Activated CD4-positive, alpha-beta T cell treated with anti-CD3 and anti-CD28 coated beads, Interleukin-2, Interleukin-4, amounts not matched to agents 100 ng/mL and 50 ng/mL, durations not matched to agents 16 hours and 8 hours (primary cell): ENCODE data around the gene NCAM2.

Experiments
- DNase-seq: peaks from one replicate; pipeline ENCODE4 v3.0.0-alpha.2; 2020; ENCODE audit warnings: low spot score

Gene NCAM2

DNA sequence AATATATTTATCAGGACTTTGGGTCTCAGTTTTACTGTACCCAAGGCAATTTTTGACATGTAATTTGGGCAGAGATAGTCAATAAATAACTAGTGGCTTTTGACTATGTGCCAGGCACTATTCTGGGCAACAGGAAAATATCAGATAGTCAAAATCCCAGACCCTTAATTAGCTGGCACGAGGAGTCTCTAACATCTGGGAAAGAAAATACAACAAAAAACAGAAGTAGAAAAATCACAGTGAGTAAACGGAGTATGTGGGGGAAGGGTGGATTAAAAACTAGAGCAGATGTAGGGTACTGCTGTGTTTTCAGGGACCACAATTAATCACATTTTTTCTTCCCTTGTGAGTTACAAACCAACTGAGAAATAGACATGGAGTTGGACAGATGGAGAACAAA lies 217.8 kb downstream of the NCAM2 start:
- DNase-seq: no peak

DNA sequence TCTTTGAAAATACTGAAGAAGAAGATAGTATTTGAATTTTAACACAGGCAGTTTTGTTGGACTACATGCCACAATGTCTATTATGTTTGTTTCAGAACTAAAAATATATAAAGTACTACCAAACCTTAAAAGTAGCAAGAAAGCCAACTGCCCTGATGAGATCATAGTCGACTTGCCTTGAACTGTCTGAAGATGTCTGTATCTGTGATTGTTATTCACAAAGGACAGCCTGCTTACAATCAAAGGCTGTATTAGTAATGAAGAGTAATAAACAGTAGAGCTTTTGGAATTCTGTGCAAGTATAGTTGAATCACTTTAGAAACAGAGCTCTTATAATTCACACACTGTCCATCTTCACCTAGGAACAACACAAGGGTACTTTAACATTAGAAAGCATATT lies 228.3 kb downstream of the NCAM2 start:
- DNase-seq: no peak

DNA sequence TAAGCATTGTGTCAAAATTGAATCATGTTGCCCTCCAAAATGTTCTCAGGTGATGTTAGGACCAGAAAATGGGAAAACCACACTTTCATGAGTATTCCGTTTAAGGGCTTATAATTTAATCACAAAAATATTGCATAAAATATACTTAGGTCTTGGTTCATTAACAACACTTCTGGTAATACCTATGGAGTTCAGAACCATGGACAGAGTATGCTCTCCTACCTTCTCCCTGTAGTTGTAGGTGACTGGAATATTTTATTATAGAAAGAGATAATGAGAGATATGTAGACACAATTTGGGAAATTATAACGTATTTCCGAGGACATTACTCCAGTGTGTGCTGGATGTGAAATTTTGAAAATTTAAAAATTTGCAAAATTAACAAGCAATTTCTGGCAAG lies 232.5 kb downstream of the NCAM2 start:
- no peak for DNase-seq

DNA sequence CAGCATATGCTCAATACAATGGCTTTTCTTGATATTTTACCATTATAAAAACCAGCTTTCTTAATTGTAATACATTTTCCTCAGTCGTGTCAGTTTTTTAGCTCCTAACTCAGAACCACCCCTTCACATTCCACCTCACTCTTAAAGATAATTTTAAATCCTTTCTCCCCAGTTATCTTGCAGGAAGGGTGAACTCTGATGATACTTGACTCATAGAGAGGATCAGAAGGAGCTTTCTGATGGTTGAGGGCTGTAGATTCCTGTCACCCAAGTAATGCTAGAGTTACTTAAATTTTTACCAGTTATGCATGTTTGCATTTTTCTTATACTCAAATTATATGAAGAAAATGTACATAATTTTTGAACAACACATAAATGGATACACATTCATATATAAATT lies 233.7 kb downstream of the NCAM2 start:
- no peak for DNase-seq

DNA sequence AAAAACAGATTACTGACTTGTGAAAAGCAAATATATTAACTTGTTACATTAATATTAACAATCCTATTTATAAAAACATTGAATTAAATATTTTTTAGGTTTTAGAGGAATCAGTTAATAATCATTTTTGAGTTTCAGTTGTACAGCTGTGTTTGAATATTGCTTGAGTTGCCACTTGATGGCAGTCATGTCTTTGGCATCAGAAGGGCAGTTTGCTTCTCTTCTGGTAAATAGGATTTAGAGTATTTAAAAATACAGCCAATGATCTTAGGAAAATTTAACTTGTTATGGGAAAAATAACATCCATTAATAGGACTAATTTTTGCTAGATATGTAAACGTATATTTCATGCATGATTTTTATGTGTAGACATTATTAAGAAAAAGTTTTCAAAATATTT lies 234.1 kb downstream of the NCAM2 start:
- no peak for DNase-seq

DNA sequence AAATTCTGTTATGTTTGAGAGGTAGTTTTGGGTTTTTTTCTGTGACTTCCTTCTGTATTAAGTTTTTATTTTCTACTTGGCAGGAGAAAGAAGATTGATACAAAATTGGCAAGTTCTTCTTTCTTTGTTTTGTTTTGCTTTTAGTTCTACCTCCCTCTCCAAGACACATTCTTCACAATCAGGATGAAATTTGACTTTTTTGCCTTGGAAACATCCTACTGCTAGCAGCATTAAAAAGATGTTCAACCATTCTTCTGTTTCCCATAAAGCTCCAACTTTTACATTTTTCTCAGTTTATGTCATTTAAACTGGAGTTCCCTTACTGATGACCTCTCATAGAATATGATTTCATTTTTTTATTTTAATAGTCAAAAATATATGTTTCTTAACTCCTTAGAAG lies 234.8 kb downstream of the NCAM2 start:
- no peak for DNase-seq

DNA sequence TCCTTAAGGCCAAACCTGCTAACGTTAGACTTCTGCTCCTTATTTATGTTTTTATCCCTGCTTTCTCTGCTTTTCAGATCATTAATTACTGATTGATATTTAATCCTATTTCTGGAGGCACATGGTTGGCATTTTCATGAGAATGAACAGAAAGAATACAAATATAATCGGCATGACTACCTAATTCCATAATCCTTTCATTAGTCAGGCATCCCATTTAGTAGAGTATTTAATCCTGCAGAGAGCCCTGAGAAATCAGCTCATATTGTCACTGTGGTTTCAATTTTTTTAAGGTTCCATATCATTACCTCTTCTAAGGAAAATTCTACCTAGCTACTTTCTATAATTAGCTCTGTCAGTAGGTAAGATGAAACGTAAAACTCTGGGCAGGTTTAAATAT lies 238.8 kb downstream of the NCAM2 start:
- DNase-seq: no peak

DNA sequence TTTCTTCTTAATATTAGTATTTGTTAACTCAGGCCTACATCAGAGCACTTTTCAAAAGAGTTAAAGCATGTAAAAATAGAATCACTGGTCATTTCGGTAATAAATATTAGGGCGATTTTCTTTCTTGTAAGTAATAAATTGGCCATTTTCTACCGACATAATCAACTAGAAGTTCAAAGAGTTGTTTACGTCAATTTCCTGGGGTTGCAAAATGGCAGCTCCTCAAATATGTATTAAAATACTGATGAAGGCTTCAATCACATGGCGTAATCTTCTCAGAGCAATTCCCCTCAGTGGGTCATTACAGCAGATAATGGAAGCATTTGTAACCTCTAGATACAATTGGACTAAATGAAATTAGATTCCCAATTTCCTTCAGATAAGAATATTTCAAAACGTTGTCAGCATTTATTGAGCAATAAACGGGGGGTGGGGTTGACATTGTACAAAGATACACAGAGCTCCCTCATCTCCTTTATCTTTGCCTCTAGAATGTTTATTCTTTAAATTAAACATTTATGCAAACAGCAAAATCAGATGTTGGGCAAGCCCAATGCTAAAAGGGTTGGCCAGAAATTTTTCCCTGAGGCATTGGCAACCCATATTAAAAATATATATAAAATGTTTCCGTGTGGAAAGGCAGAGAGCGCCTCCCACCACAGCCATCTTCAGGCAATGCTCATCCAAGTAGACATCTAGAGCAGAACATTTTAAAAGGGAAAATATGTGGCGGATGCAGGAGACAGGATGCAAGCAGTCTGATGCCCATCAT lies 240.6 kb downstream of the NCAM2 start:
- DNase-seq: no peak

DNA sequence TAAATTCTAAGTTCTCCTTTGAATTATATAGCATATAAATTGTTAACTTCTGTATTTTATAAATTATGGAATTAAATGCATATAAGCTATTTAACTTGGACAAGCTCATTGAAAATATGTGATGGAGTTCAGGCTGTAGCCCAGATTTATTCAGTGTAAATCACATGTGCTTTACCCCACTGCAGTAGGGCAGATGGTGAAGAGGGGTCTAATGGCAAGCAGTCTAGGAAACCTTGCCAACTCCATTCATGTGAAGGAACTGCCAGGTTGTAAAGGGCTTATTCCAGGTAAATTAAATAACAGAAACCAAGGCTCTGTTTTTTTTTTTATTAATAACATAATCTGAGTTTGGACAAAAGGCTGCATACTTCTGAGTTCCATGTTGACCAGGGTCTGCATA lies 243.2 kb downstream of the NCAM2 start:
- DNase-seq: no peak

DNA sequence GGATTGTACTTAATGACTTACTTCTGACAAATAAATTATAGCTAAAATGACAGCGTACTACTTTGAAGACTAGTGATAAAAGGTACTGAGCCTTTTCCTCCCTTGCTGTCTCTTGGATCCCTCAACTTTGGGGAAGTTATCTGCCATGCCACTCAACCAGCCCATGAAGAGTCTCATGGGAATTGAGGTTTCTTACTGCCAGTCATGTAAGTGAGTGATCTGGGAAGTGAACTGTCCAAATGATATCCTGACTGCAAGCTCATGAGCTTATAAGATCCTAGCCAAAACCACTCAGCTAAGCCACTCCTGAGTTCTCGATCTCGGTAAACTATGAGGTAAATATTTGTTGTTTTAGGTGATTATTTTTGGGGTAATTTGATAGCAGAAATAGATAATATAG lies 247.8 kb downstream of the NCAM2 start:
- DNase-seq: no peak

DNA sequence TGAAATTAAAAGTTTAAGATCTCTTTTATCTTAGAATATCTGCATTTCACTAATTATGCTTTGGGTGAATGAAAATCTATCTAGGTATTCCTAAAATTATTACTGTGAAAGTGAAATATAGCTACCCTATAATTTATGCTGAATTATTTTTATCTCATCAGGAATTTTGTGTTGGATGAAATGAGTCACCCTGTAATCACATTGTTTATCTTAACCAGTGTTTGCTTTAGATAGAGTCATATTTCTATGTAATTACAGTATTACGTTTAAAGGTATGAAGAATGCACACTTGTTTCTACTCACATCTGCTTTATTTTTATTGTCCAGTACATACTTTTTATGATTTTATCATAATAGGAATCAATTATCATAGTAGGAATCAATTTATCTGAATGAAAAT lies 249.2 kb downstream of the NCAM2 start:
- no peak for DNase-seq

DNA sequence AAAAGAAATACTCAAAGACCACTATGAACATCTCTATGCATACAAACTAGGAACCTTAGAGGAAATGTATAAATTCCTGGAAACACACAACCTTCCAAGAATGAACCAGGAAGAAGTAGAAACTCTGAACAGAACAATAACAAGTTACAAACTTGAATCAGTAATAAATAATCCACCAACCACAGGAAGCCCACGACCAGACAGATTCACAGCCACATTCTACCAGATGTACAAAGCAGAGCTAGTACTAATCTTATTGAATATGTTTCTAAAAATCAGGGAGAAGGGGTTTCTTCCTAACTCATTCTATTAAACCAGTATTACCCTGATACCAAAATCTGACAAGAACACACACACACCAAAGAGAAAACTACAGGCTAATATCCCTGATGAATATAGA lies 263.8 kb downstream of the NCAM2 start:
- no peak for DNase-seq

DNA sequence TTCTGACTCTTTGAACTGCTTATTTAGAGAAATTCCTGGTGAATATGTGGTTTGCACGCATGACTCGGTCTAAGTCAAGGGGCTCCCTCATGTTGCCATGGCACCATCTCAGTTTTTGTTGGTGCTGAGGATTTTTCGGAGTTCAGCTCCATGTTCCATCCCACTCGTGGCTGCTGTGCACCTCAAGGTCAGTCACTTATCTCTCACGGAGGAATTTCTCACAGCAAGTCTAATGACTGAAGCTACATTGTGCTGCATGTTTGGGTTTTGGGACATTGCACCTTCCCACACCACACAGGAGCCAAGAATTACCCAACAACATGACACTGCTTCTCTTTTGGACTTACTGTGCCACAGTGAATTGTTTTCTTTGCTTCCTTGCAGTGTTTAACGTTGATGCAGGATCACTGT lies 269.9 kb downstream of the NCAM2 start:
- no peak for DNase-seq

DNA sequence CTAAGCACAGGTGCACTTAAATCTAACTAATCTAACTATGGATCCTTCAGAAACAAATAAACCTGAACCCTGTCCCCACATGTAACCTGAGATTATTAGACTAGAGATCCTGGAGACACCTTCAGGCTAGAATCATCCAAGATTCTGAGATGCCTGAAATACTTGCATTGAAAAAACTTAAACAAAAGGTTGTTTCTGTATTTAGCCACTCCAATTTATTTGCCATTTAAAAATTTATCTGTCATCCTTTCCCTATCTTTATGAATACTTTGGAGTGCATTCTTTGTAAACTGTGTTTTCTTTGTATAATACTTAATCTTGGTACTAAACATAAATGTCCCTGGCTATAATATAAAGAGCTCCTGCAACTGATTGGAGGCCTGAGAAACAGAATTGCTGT lies 270.7 kb downstream of the NCAM2 start:
- DNase-seq: no peak

DNA sequence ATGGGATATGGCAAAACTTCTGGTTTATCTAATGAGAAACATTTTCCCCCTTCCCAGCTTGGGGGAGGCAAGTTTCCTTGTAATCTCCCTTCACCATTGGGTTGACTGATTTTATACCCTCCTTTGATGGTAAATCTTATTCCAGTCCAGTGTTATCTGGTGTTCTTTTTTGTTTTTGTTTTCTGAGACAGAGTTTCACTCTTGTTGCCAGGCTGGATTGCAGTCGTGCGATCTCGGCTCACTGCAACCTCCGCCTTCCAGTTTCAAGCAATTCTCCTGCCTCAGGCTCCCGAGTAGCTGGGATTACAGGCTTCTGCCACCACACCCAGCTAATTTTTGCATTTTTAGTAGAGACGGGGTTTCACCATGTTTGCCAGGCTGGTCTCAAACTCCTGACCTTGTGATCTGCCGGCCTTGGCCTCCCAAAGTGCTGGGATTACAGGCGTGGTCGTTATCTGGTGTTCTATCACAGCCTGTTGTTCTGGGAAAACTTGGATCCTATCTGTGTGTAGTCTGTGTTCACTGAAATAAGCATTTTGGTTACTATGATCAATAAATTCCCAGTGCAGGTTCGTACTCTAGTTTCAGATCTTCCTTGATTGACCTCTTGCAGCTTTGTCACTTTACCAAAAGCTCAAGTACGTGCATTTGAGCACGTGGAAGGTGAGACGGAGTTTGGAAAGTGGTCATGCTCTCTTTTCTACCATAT lies 281.1 kb downstream of the NCAM2 start:
- DNase-seq: no peak

DNA sequence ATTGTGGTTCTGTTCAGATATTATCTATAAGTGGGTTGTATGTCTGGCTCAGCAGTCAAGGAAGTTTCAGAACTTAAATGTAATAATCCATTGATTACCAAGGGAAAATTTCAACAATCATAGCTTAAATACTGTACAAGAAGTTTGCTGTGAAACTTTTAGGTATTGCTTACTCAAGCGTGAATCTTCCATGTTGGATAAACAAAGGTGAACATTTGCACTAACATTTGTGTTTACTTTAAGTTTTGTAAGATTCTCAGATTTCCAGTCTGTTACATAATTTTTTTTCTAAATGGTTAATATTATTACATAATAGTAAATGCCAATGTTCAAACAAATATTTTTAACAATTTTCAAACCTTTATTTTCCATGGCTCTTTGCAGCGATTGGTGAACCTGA lies 285.6 kb downstream of the NCAM2 start:
- no peak for DNase-seq

DNA sequence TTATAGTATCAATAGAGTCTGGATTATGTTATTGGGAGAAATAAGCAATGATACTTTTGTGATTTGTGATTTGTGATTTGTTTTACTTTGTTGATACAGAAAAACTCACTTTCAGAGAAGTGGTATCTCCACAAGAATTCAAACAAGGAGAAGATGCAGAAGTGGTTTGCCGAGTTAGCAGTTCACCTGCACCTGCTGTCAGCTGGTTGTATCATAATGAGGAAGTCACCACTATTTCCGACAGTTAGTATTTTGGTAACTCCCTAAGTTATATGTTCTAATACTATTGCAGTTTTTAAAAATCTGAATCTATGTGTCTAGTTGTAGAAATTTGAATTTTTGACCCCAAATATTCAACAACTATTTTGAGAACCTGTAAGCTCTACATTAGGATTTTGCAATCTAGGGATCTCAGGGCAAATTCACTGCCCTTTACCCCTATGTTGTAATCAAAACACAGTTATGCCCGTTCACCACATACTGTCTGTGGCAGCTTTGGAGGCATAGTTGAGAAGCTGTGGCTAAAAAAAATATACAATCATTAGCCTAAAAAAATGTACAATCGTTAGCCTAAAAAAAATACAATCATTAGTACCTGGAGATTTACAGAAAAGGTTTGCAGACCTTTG lies 288.1 kb downstream of the NCAM2 start:
- DNase-seq: no peak

DNA sequence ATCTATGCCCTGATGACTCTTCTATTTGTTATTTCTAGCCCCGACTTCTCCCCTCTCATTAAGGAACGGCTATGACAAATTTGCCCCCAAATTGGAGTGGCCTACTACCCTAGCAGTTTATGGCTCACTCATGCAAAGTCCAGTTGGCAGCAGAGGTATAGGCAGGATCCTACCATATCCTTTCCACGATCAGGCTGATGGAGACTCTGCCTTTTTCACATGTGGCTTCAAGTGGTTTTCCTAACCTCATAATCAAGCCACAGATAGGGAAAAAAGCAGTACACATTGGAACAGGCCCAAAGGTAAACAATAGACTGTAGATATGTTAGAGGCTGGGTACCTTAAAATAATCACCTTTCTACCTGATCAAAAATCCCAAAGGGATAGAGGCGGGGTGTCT lies 292.5 kb downstream of the NCAM2 start:
- DNase-seq: no peak

DNA sequence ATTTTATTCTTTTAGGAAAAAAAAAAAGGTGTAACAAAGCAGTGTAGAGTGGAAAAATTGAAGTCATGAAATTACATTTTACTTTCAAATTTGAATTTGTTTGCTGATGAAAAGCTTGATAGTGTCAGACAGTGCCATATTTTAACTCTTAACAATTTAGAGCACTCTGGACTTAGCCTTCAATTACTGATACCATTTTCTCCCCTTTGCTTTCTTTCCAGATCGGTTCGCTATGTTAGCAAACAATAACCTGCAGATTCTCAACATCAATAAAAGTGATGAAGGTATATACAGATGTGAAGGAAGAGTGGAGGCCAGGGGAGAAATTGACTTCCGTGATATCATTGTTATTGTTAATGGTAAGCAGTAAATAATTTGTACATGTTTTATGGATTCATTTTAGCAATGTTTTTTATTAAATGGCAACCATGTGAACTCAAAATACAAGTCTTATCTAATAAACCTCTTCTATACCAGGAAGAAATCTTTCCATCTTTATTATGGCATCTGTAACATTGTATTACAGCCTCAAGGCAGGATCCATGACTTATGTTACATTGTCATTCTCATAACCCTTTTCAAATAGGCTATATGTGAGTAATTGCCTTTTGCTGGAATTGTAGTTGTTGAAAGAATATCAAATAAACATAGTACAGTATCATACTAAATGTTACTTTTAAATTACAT lies 293.8 kb downstream of the NCAM2 start:
- no peak for DNase-seq

DNA sequence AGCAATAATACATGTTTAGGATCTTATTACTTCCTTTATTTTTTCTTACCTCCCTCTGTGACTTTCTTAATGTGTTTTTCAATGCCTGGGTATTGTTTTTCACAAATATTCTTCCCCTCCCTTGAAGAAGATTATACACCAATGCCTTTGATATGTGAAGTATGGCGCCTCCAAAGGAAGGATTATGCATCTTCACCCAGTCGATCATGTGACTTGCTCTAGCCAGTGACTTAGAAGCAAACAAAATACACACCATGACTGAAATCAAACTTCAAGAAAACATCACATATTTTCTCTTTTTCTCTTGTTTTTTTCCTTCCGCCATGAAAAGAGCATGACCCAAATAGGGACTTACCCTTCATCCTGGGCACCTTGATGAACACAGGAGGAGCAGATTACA lies 297.1 kb downstream of the NCAM2 start:
- DNase-seq: no peak

DNA sequence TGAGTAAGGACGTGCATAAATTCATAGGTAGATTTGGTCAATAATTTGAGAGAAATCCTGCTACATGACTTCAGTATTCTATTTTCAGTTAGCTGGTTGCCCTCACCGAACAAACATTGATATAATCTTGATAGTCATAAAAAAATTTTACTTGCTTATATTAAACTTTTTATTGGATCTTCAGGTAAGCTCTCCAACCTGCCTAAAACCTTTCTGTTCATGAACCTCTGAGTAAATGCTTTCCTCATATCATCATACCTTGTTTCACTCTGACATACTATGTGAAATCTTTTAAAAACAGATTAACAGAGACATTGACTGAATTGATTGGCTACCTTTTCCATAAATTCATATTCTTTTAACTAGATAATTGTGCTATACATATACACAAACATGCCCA lies 299.0 kb downstream of the NCAM2 start:
- DNase-seq: no peak

DNA sequence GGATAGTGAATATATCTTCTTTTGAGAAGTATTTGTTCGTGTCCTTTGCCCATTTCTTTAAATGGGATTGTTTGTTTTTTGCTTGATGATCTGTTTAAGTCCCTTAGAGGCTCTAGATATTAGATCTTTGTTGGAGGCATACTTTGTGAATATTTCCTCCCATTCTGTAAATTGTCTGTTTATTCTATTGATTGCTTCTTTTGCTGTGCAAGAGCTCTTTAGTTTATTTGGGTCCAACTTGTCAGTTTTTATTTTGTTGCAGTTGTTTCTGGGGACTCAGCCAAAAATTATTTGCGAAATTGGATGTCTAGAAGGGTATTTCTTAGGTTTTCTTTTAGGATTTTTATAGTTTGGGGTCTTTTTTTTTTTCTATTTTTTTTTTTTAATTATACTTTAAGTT lies 302.8 kb downstream of the NCAM2 start:
- DNase-seq: no peak

DNA sequence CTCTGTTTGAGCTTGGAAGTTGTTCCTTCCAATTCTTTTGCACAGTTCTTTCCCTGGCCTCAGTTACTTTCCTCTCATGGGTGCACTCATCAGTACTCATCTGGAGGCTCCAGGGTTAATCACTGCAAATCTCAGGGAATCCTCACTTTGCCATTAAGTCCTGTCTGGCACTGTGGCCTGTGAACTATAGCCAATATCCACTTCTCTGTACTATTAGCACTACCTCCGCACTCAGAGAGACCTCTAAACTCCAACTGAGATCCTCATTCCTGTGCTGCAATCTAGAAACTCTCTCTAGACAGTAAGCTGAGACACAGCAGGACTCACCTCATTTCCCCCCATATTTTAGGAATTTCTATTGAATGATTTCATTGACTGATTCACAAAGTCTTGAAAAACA lies 311.3 kb downstream of the NCAM2 start:
- DNase-seq: no peak
